Fibroblast of skin of right quadriceps (primary cell): ENCODE measurements around the gene SLC41A1.
A peak's percentile ranks its signal among the peaks of the same experiment; 100 is the strongest.

Experiments used
- DNase-seq: peaks from one replicate; pipeline ENCODE4 v3.0.0-alpha.2; 2013

Gene SLC41A1

GRCh38 chr1:205750138-205751035, 62.6 kb downstream of the SLC41A1 start, which contains the start of gene NUCKS1:
NUCKS1 (minus strand) TSS chr1:205750182; CDS start chr1:205749973, 209 bp downstream.
- DNase-seq: peak; percentile 100

GRCh38 chr1:205749234-205750137, 63.5 kb downstream of the SLC41A1 start:
- DNase-seq: peak; percentile 98

DNA sequence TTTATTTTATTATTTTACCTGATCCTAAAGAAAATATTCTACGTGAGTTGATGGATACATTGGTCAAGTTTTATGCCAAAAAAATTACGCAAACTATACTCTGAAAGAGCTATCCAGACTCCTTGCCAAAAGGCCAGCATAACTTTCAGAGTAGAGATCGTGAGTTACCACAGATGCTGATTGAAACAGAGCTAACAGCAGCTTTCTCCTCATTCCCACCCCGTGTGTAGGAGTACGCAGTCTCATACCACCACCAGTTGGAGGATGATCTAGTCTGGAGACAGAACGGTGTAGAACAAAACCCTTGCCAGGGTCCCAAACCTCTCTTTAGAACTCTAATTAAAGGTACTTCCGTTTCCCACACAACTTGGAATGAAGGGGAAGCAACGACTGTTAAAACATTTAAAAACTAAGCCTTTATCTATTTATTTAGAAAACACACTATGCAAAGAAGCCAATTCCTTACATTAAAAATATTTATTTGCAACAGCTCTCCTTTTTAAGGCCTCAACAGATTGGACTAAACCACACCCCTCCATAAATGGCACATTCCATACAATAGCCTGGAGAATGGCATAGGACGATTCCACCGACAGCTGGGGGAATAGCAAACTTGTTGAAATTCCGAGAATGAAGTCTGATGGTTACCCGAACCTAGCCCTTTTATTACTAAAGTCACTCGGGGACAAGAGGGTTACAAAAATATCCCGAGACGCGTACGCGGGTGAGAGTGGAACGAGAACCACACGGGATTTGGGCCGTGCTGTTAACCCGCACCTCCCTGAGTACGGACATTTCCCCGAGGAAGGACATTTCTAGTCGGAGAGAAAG, 64.4 kb downstream of the SLC41A1 start:
- DNase-seq: peak; percentile 71

GRCh38 chr1:205746757-205747412, 66.1 kb downstream of the SLC41A1 start:
- DNase-seq: no peak

DNA sequence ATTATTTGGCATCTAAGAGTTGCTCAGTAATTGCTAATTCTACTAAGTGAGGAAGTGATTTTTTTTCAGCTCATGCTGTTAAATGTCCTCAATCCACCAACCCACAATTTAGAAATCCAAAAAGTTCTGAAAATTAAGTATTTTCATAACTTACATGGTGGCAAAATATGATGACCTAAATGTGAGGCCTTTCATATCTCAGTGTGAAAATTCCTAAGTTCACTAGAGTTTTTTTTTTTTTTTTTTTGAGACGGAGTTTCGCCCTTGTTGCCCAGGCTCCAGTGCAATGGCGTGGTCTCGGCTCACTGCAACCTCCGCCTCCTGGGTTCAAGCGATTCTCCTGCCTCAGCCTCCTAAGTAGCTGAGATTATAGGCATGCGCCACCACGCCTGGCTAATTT, 68.6 kb downstream of the SLC41A1 start:
- no peak for DNase-seq

DNA sequence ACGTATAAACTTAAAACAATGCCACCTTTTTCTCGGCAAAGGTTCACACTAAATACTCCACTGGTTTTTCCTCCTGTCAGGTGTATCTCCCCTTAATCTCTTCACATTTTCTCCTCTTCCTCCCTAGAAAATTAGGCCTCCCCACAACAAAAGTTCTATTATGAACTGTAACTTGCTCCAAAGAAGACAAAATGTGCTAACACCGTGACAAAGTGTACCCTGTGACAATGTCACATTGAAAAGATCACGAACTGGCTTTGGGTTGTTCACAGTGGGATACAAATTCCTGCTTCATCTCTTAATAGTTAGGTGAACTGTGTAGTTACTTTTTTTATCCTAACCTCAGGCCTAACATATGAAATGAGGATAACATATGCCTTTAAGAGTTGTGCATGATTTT, 69.0 kb downstream of the SLC41A1 start:
- DNase-seq: no peak

DNA sequence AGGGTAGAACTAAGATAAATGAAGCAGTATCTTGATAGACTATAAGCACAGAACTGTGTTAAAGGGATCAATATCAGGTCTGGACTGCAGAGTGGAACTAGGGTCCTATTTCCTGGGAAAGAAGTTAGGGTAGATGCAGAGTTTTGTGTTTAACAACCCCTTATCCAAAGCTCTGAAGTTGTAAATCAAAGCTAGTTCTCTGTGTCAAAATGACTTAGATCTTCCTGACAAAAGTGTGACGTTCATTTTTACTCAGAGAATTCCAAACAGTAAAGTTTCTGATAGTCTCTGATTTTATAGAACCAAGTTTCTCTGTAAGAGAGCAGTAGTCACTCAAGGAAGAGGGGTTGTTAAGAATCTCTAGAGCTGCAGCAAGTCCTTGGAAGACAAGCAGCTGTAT, 71.3 kb downstream of the SLC41A1 start:
- no peak for DNase-seq

DNA sequence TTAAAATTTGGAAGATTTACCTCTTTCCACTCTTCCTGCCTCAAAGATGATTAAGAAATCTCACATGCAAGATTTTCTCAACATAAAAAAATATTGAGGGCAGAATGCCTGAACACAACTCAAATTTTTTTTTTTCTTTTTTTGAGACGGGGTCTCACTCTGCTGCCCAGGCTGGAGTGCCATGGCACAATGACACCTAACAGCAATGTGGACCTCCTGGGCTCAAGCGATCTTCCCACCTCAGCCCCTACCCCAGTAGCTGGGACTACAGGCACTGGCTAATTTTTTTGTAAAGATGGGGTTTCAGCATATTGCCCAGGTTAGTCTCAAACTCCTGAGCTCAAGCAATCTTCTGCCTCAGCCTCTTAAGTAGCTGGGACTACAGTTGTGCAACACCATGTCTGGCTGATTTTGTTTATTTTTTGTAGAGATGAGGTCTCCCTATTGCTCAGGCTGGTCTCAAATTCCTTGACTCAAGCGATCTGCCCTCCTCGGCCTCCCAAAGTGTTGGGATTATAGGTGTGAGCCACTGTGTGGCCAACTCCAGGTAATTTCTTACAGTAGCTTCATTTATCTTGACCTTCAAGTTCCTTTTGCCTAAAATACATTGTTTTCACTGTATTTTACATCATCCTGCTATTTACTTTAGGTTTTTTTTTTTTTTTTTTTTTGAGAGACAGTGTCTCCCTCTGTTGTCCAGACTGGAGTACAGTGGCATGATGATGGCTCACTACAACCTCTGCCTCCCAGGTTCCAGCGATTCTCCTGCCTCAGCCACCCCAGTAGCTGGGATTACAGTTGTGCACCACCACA, 73.4 kb downstream of the SLC41A1 start:
- peak; percentile 42 for DNase-seq
